Measurements from ENCODE around the gene WNT11. TPM values are rescaled to one million over a fixed set of nuclear protein-coding genes. Genes with fewer than 3 reads are reported as not detected.

WNT11 gene
- total and polyA plus RNA-seq, 2 of the 13 experiments (the other 11 are each of a cell fraction or from before 2014, with no cell fraction given), result 0.34 to 0.66 TPM

DNA sequence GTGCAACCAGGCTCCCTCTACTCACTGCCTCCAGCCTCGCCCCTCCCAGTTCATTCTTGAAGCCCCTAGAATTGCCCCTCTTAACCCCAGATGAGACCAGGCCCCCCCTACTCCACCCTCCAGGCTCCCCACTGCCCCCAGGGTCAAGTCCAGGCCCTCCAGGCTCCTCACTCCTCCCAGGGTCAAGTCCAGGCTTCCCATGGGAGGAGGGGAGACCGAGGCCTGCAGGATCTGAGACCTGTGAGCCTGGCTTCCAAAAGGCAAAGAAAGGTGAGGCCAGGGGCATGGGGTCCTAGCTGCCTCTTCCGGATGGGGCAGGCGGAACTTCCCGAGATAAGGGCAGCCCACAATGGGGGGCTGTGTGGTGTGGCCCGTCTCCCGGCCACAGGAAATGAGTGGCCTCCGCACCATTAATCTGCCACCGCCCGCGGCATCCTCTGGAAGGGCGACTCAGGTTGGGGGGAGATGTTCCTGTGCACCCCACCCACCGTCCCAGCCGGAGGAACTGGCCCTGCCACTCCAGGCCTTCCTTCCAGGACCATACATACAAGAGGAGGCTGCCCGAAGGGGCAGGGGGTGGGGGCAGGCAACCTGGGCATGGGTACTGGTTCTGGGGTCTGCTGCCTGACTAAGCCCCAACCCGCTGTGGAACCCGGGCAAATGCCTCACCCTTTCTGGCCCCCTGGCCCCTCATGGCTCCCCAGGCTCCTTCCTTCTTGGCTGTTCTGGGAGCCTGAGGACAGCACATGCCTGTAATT, 35.1 kb upstream of the WNT11 start:
- ChIA-PET CTCF (ENCODE audit: low intra/inter-chr PET ratio, low total read pairs) (no interaction called here), POLR2A (no interaction called here)
- BruUV-seq (replicated peaks), result no TSS peak
- TF ChIP-seq KMT2B (CRISPR knock-in tag; IDR thresholded peaks at IDR 0.05) (no peak), ZNF354B (CRISPR knock-in tag; IDR thresholded peaks at IDR 0.05) (no peak), ZFX (CRISPR knock-in tag; IDR thresholded peaks at IDR 0.05; ENCODE audit: low read depth) (no peak), ZNF232 (CRISPR knock-in tag; IDR thresholded peaks at IDR 0.05; ENCODE audit: borderline replicate concordance) (no peak), RELA (CRISPR knock-in tag; IDR thresholded peaks at IDR 0.05) (no peak), FOXM1 (CRISPR knock-in tag; IDR thresholded peaks at IDR 0.05) (no peak), FOXO1 (CRISPR knock-in tag; IDR thresholded peaks at IDR 0.05) (no peak), ZNF34 (CRISPR knock-in tag; IDR thresholded peaks at IDR 0.05; ENCODE audit: borderline replicate concordance) (no peak), NFKB2 (CRISPR knock-in tag; IDR thresholded peaks at IDR 0.05; ENCODE audit: borderline replicate concordance) (no peak), REXO4 (CRISPR knock-in tag; IDR thresholded peaks at IDR 0.05; ENCODE audit: borderline replicate concordance) (no peak), MZF1 (CRISPR knock-in tag; IDR thresholded peaks at IDR 0.05; ENCODE audit: borderline replicate concordance) (no peak), AGO2 (optimal IDR thresholded peaks at IDR 0.05; ENCODE audit: low read depth, low read length) (no peak), MYNN (CRISPR knock-in tag; IDR thresholded peaks at IDR 0.05; ENCODE audit: low read depth) (no peak), ETV6 (CRISPR knock-in tag; conservative IDR thresholded peaks at IDR 0.05) (no peak)
- TF ChIP-seq, protein P1, sequence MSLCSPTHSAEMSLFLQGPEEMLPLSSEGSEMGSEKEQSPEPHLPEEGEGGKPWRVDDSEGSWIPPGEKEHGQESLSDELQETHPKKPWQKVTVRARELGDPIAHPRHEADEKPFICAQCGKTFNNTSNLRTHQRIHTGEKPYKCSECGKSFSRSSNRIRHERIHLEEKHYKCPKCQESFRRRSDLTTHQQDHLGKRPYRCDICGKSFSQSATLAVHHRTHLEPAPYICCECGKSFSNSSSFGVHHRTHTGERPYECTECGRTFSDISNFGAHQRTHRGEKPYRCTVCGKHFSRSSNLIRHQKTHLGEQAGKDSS (CRISPR knock-in tag; IDR thresholded peaks at IDR 0.05; ENCODE audit: borderline replicate concordance, low read depth), result no peak
- TF ChIP-seq, protein P2, sequence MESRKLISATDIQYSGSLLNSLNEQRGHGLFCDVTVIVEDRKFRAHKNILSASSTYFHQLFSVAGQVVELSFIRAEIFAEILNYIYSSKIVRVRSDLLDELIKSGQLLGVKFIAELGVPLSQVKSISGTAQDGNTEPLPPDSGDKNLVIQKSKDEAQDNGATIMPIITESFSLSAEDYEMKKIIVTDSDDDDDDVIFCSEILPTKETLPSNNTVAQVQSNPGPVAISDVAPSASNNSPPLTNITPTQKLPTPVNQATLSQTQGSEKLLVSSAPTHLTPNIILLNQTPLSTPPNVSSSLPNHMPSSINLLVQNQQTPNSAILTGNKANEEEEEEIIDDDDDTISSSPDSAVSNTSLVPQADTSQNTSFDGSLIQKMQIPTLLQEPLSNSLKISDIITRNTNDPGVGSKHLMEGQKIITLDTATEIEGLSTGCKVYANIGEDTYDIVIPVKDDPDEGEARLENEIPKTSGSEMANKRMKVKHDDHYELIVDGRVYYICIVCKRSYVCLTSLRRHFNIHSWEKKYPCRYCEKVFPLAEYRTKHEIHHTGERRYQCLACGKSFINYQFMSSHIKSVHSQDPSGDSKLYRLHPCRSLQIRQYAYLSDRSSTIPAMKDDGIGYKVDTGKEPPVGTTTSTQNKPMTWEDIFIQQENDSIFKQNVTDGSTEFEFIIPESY (CRISPR knock-in tag; IDR thresholded peaks at IDR 0.05), result no peak
- H4K20me1 ChIP-seq (ENCODE audit: insufficient read depth, low read length), result no peaks in the 10 kb centered on the region
- H3K4me1 ChIP-seq (ENCODE audit: insufficient read depth, low read length), result peaks cover 45% of the 10 kb centered on the region
- no peak overlapping the region for H3K27ac ChIP-seq (ENCODE audit: extremely low read length, insufficient read depth, low read length)
- DNase-seq (ENCODE audit: low spot score) (no peak), ATAC-seq (no peak), FAIRE-seq (no peak)
- no peaks in the 10 kb centered on the region for H3K79me2 ChIP-seq (ENCODE audit: insufficient read depth, low read length)
- no peak overlapping the region for H3K4me3 ChIP-seq (replicated peaks in 1 of 3; ENCODE audit: insufficient read depth in 1 of 3, low read depth in 2 of 3, low read length in 3 of 3)
- no peak overlapping the region for H3K4me2 ChIP-seq (ENCODE audit: low read depth, low read length)
- no peak overlapping the region for H2AFZ ChIP-seq (ENCODE audit: low read length)
- in situ Hi-C loops (cut with HindIII; ENCODE audit: extremely low pct_ligation_motif_present, low pct_unique_long_range_greater_than_20kb), result no loop called here
- H3K27me3 ChIP-seq (ENCODE audit: control insufficient read depth in 1 of 2, insufficient read depth in 2 of 2, low read length in 2 of 2), result peaks cover 3 to 22% of the 10 kb centered on the region in 2 experiments; a peak in 3 of 5 replicates
- WGBS (ENCODE audit: low lambda C conversion rate), result 41% methylated on average over 6 of the region's 17 CpGs
- H3K36me3 ChIP-seq (replicated peaks in 1 of 2; ENCODE audit: control insufficient read depth in 1 of 2, insufficient read depth in 2 of 2, low read length in 2 of 2), result no peaks in the 10 kb centered on the region
- H3K9ac ChIP-seq (ENCODE audit: insufficient read depth, low read depth, low read length), result no peak overlapping the region
- intact Hi-C loops (cut with micrococcal nuclease; ENCODE audit: unreplicated experiment), result no loop called here
- H3K9me3 ChIP-seq (ENCODE audit: low read length), result no peaks in the 10 kb centered on the region
